SK-N-SH (cell line): ENCODE measurements around the gene SPINK13.

Experiments
- CTCF ChIP-seq: fragments of 200-600 bp; sonication (generic); IDR thresholded peaks from 2 replicates; pipeline ENCODE4 v1.6.1; 2017; ENCODE audit warnings: antibody characterized with exemption, mild to moderate bottlenecking, moderate library complexity
- EP300 ChIP-seq, 2 experiments: IDR thresholded peaks; 2 replicates each; pipeline versions ENCODE4 v1.4.0 to v1.6.1; 2012; ENCODE audit warnings: borderline replicate concordance in 1 of 2, low read depth in 1 of 2, low read length in 1 of 2
- MXI1 ChIP-seq: IDR thresholded peaks from 2 replicates; pipeline ENCODE4 v1.6.1; 2012; ENCODE audit warnings: mild to moderate bottlenecking, low read depth, low read length, improper control_type of control experiment
- RAD21 ChIP-seq: IDR thresholded peaks from 2 replicates; pipeline ENCODE4 v1.6.1; 2012; ENCODE audit warnings: mild to moderate bottlenecking, low read length
- TAF1 ChIP-seq: IDR thresholded peaks from 2 replicates; pipeline ENCODE4 v1.6.1; 2012; ENCODE audit warnings: low read depth, mild to moderate bottlenecking, low read length, moderate library complexity, borderline replicate concordance
- USF2 ChIP-seq: fragments of 150-350 bp; IDR thresholded peaks from 2 replicates; pipeline ENCODE4 v1.6.1; 2017; ENCODE audit warnings: antibody characterized with exemption, low read length, low read depth, borderline replicate concordance

- TF ChIP-seq CTCF = no peak
- TF ChIP-seq TAF1 = no peak
- TF ChIP-seq EP300 (IDR thresholded peaks at IDR 0.05; ENCODE audit: borderline replicate concordance in 1 of 2, low read depth in 1 of 2, low read length in 1 of 2) = no peak
- no peak for TF ChIP-seq RAD21
- TF ChIP-seq USF2 = no peak
- no peak for TF ChIP-seq MXI1
These were observed 632 bp upstream of the SPINK13 start for GRCh38 chr5:148267962-148268361.
